Lung (tissue), 12 donors: ENCODE data around the gene TOR1B. TPM values are rescaled to one million over a fixed set of nuclear protein-coding genes. Genes with fewer than 3 reads are reported as not detected.

ENCODE experiments used
- ATAC-seq: fragments of 200-7000 bp; cut with Tn5 transposase; one replicate; pipeline ENCODE4 v1.9.1; 2020; ENCODE audit warnings: moderate number of reproducible peaks; ENCODE audit not compliant: insufficient read depth, low FRiP score
- DNase-seq, 3 donors: peaks; one replicate each; pipeline ENCODE4 v3.0.0-alpha.2; 2013 to 2017
- H3K27ac ChIP-seq, 2 donors: one replicate each; pipeline ENCODE4 v1.5.1; 2013; ENCODE audit warnings: mild to moderate bottlenecking in 2 of 2, moderate library complexity in 2 of 2, control low read depth in 1 of 2, inconsistent platforms in 1 of 2, low read depth in 1 of 2, low read length in 1 of 2
- H3K27me3 ChIP-seq, 3 donors: one replicate each; pipeline ENCODE4 v1.5.1; 2013; ENCODE audit warnings: low read length in 2 of 3; ENCODE audit not compliant: control insufficient read depth in 3 of 3, insufficient read depth in 3 of 3
- H3K36me3 ChIP-seq, 4 donors: one replicate each; pipeline ENCODE4 v1.5.1; 2013; ENCODE audit warnings: low read length in 4 of 4, mild to moderate bottlenecking in 1 of 4, moderate library complexity in 1 of 4; ENCODE audit not compliant: control insufficient read depth in 4 of 4, insufficient read depth in 4 of 4
- H3K4me1 ChIP-seq, 5 donors: one replicate each; pipeline ENCODE4 v1.5.1; 2013; ENCODE audit warnings: low read length in 5 of 5, mild to moderate bottlenecking in 2 of 5, moderate library complexity in 1 of 5; ENCODE audit not compliant: control insufficient read depth in 5 of 5, insufficient read depth in 5 of 5
- H3K4me3 ChIP-seq: one replicate; pipeline ENCODE4 v1.5.1; 2013; ENCODE audit warnings: mild to moderate bottlenecking, control low read depth, moderate library complexity
- H3K9ac ChIP-seq, 2 donors: one replicate each; pipeline ENCODE4 v1.5.1; 2013; ENCODE audit warnings: low read length in 2 of 2, control low read depth in 1 of 2; ENCODE audit not compliant: insufficient read depth in 1 of 2
- H3K9me3 ChIP-seq, 4 donors: one replicate each; pipeline ENCODE4 v1.5.1; 2013; ENCODE audit warnings: low read length in 3 of 4, mild to moderate bottlenecking in 1 of 4, moderate library complexity in 1 of 4; ENCODE audit not compliant: control insufficient read depth in 4 of 4, insufficient read depth in 3 of 4
- CTCF ChIP-seq: IDR thresholded peaks from 2 replicates; pipeline ENCODE4 v1.5.1; 2012; ENCODE audit warnings: mild to moderate bottlenecking; ENCODE audit errors: control extremely low read depth, extremely low read depth
- WGBS, 2 donors: extraction: QIAGEN DNeasy Blood & Tissue Kit; methylation state at CpG; one replicate each; pipeline ENCODE4 v1.1.7; 2013; 5-methylcytosine and 5-hydroxymethylcytosine counted together
- polyA plus RNA-seq, 2 donors: library from polyadenylated mRNA; stranded (reverse); fragments of 200-250 nt; gene quantifications; one replicate each; pipeline ENCODE4 v1.2.1, GENCODE V29; 2013
- total RNA-seq, 2 donors: library from RNA; depleted of rRNA in 1 of 2; stranded (reverse); fragments of >200 nt in 1 of 2; gene quantifications; one replicate each; pipeline ENCODE4 v1.2.1, GENCODE V29; 2014 to 2021
- donor health status: control.
- donor health status: control.
- donor health status: Bipolar disorder and iron deficiency.
- donor health status: healthy.
- donor health status: DM: yes; HTN: yes; CAD: no.

TOR1B gene
- total and polyA plus RNA-seq, 4 donors = 10.1 to 26.7 (median 26.0) TPM

GRCh38 chr9:129776938-129777768, 25.8 kb upstream of the TOR1B start:
- WGBS, 2 donors = 14 to 23% methylated on average over 16 of the region's 16 CpGs
- H3K4me3 ChIP-seq = no peak overlapping the region
- ATAC-seq (peak; percentile 91), DNase-seq (peak; percentile 85 to 90 (median 87))
- no peaks in the 10 kb centered on the region for H3K36me3 ChIP-seq
- peaks cover 0 to 2% (median 0%) of the 10 kb centered on the region in 3 donors for H3K27me3 ChIP-seq
- no peak for TF ChIP-seq CTCF
- peak overlapping the region in 1 of 2 donors; percentile 50 for H3K9ac ChIP-seq
- H3K4me1 ChIP-seq = peaks cover 0 to 17% (median 2%) of the 10 kb centered on the region in 5 donors
- no peak overlapping the region for H3K27ac ChIP-seq
- H3K9me3 ChIP-seq = no peaks in the 10 kb centered on the region

GRCh38 chr9:129777769-129778130, 25.2 kb upstream of the TOR1B start:
- no peak for DNase-seq
- peaks cover 0 to 2% (median 0%) of the 10 kb centered on the region in 3 donors for H3K27me3 ChIP-seq
- WGBS, 2 donors = 55 to 61% methylated on average over 11 of the region's 11 CpGs
- no peak for ATAC-seq
- H3K27ac ChIP-seq = no peak overlapping the region
- H3K9ac ChIP-seq = no peak overlapping the region
- H3K4me1 ChIP-seq = peaks cover 0 to 17% (median 2%) of the 10 kb centered on the region in 5 donors
- no peak for TF ChIP-seq CTCF
- no peaks in the 10 kb centered on the region for H3K36me3 ChIP-seq
- H3K4me3 ChIP-seq = no peak overlapping the region
- H3K9me3 ChIP-seq = no peaks in the 10 kb centered on the region

GRCh38 chr9:129778469-129778868, 24.5 kb upstream of the TOR1B start:
- Histone ChIP-seq H3K9me3 (no peaks in the 10 kb centered on the region), H3K27me3 (peaks cover 0 to 2% (median 0%) of the 10 kb centered on the region in 3 donors), H3K36me3 (no peaks in the 10 kb centered on the region), H3K4me1 (peaks cover 0 to 17% (median 2%) of the 10 kb centered on the region in 5 donors), H3K4me3 (no peak overlapping the region), H3K27ac (no peak overlapping the region), H3K9ac (no peak overlapping the region)
- TF ChIP-seq CTCF = no peak
- 84 to 93% methylated on average over 3 of the region's 3 CpGs for WGBS, 2 donors
- ATAC-seq (no peak), DNase-seq (no peak)
